ENCODE results near the gene APBA1.

The APBA1 gene

DNA sequence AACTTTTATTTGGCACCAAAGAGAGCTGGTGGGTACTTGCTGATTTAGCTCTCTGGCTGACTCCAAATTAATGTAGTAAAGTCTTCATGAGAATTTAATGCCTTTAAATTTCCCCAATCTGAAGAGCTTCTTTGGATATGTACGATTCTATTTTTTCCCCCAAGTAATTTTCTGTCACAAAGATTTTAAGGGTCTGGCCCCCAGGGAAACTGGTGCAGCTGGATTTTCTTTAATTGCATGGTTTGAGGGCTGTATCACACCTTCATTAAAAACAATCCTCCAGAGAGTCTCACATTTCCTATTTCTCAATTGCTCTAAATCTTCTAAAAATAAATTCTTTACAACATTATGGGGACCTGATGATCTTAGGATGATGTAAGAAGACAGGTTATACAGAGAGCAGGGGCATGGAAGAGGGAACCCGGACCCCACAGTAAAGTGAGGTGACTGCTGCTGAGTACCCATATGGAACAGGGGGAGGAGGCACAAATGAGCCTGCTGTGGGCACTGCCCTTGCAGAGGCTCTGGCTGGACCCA, 188.2 kb downstream of the APBA1 start:
- no peak for DNase-seq (ENCODE audit: low spot score)
- no peak for FAIRE-seq

DNA sequence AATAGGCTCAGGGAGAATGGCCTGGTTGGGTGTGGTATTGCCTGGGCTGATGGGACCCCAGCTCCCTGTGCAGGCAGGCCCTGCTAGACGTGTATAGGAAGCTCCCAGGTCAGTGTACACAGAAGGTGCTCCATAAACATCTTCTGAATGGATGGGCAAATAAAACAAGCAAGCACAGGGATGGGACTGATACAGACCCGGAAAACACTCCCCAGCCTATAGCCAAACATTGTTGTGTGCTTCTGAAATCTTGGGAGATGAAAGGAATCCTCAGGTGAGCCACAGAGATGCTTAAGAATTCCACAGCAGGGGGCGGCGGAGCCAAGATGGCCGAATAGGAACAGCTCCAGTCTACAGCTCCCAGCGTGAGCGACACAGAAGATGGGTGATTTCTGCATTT, 195.4 kb downstream of the APBA1 start:
- FAIRE-seq (no peak), DNase-seq (ENCODE audit: low spot score) (no peak)

- DNase-seq (ENCODE audit: low spot score) (no peak), FAIRE-seq (no peak)
These were observed 196.2 kb downstream of the APBA1 start for GRCh38 chr9:69476016-69476415.

GRCh38 chr9:69474821-69475220, 197.3 kb downstream of the APBA1 start:
- DNase-seq (ENCODE audit: low spot score) (no peak), FAIRE-seq (no peak)

DNA sequence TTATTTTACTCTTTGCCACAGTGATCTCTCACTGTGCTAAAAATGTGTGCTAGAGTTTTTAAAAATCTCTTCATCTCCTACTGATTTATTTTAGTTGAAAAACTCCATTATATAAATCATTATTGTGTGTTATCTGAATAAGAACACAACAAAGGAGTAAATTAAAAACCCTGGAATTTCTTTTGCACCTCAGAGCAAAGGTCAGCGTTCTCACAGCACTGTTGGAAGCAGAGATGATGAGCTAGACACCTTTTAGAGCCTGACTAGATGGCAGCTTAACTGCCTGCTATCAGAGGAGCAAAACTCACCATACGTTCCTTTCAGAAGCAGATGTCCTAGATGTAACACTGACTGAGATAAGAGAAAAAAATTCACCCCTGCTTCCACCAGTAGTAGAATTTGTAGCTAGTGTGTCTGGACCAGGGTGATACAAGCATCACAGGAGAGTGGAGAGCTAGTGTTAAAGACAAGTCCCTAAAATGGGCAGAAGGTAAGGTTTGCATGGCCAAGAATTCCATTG, 200.0 kb downstream of the APBA1 start:
- no peak for FAIRE-seq
- DNase-seq (ENCODE audit: low spot score), result no peak

DNA sequence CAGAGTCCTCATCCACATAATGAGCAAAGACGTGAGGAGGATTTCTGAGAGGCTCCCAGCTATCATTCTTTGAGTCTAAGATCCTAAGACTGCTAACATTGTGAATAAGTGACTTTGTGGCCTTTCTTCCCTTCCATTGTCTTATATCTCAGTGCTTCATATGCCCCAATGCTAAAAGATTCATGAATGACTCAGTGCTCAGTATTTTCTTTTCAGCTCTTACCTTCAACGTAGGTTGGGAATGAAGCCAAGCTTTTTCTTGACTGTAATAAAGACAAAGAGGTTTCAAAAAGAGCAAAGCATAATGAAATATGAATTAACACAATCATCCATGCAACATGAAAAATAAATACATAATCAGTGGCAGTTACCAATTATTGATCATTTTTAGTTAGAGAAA, 200.7 kb downstream of the APBA1 start:
- peak; percentile 78 for FAIRE-seq
- DNase-seq (ENCODE audit: low spot score), result peak; percentile 27

GRCh38 chr9:69470186-69470977, 201.8 kb downstream of the APBA1 start:
- no peak for FAIRE-seq
- DNase-seq (ENCODE audit: low spot score), result no peak

GRCh38 chr9:69469136-69469535, 203.0 kb downstream of the APBA1 start:
- no peak for FAIRE-seq
- no peak for DNase-seq (ENCODE audit: low spot score)

- FAIRE-seq, result no peak
These were observed 203.8 kb downstream of the APBA1 start for GRCh38 chr9:69468380-69468779.

GRCh38 chr9:69466151-69466550, 206.0 kb downstream of the APBA1 start:
- DNase-seq (ENCODE audit: low spot score) (peak; percentile 11), FAIRE-seq (no peak)

More at GRCh38 chr9:69468380-69468779, 203.8 kb downstream of the APBA1 start:
- DNase-seq (ENCODE audit: low spot score), result no peak

- DNase-seq (ENCODE audit: low spot score), result no peak
- no peak for FAIRE-seq
These were observed 206.7 kb downstream of the APBA1 start for GRCh38 chr9:69465473-69465872.

GRCh38 chr9:69463497-69464068, 208.6 kb downstream of the APBA1 start:
- FAIRE-seq, result no peak
- DNase-seq (ENCODE audit: low spot score), result no peak

- DNase-seq (ENCODE audit: low spot score) (no peak), FAIRE-seq (no peak)
These were observed 209.8 kb downstream of the APBA1 start for GRCh38 chr9:69462394-69462793.

DNA sequence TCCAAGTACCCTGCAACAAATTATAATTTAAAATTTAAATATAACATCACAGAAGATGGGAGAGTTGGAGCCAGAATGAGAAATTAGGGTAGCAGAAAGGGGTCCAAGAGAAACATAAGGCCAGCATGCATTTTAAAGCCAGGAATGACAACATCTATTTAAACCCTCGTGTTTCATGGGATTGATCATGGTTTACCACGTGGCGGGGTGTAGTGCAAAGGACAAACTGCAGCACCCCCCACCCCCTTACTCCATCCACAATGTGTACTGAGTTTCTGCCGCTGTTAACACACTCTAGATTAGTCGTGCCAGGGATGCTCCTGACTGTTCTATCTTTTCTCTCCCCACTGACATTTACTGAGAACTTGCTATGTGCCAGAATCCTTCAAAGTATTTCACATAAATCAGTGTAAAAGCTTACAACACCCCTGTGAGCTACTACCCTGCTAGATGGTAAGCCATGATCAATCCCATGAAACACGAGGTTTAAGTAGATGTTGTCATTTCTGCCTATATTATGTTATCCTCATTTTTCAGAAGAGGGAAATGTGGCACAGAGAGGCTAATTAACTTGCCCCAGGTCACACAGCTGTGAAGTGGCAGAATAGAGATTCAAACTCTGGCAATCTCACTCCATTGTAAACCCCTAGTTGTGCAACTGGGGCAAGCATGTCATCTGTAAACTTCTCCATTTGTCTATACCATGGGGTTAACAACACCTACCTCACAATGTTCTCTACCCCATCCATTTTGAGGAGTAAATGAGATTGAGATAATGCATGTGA, 210.9 kb downstream of the APBA1 start:
- FAIRE-seq, result no peak
- DNase-seq (ENCODE audit: low spot score), result no peak

DNA sequence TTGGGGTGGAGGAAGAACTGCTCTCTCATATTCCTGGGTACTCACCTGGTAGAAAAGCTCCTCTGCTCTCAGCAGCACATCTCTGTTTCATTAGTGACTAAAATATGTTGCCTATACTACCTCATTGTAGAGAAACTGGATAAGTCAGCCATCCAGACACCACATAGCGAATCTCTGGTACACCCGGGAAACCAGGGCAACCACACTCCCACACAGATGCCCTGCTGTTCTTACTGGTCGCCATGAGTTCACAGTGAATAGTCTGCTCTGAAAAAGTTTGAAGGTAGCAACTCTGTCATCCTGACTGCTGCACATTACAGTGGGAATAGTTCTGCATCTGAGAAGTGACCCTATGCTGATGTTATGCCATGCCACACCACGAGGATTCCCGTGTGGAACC, 212.2 kb downstream of the APBA1 start:
- DNase-seq (ENCODE audit: low spot score) (no peak), FAIRE-seq (no peak)

GRCh38 chr9:69458176-69458575, 214.0 kb downstream of the APBA1 start:
- no peak for FAIRE-seq
- no peak for DNase-seq (ENCODE audit: low spot score)

- DNase-seq (ENCODE audit: low spot score) (no peak), FAIRE-seq (no peak)
These were observed 216.0 kb downstream of the APBA1 start for GRCh38 chr9:69456201-69456600.

- no peak for DNase-seq (ENCODE audit: low spot score)
- no peak for FAIRE-seq
These were observed 216.9 kb downstream of the APBA1 start for GRCh38 chr9:69455311-69455710.

- DNase-seq (ENCODE audit: low spot score) (no peak), FAIRE-seq (no peak)
These were observed 217.8 kb downstream of the APBA1 start for GRCh38 chr9:69454321-69454720.

GRCh38 chr9:69453746-69454145, 218.4 kb downstream of the APBA1 start:
- DNase-seq (ENCODE audit: low spot score), result no peak
- FAIRE-seq, result no peak

GRCh38 chr9:69452110-69452782, 219.9 kb downstream of the APBA1 start:
- DNase-seq (ENCODE audit: low spot score), result peak; percentile 71
- FAIRE-seq, result peak; percentile 68
